Stimulated activated CD8-positive, alpha-beta memory T cell treated with anti-CD3 and anti-CD28 coated beads, Interleukin-4, amount 100 ng/mL, for 24 hours (primary cell): ENCODE measurements around the gene PODXL.
"Not testable (repeated sequence)": the region's sequence is repeated elsewhere in the genome, so short reads cannot be mapped to it uniquely, and the experiment has no call there.

Experiments
- DNase-seq: peaks from one replicate; pipeline ENCODE4 v3.0.0-alpha.2; 2020; ENCODE audit warnings: low read depth

PODXL gene

DNA sequence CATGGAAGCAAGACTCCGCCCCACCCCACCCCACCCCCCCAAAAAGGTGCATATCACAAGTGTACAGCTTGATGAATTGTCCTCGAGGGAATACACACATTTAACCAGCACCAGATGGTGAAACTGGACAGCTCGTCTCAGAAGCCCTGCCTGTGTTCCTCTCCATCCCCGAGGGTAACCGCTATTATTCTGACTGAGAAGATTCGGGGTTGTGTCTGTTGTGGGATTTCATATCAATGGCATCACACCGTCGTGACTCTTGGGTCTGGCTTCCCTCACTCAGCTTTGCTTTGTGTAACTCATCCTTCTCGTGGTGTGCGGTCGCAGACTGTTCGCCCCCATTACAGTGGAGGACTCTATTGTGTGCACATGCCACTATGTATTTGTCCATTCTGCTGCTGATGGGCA lies 18.9 kb downstream of the PODXL start:
- DNase-seq: no peak

DNA sequence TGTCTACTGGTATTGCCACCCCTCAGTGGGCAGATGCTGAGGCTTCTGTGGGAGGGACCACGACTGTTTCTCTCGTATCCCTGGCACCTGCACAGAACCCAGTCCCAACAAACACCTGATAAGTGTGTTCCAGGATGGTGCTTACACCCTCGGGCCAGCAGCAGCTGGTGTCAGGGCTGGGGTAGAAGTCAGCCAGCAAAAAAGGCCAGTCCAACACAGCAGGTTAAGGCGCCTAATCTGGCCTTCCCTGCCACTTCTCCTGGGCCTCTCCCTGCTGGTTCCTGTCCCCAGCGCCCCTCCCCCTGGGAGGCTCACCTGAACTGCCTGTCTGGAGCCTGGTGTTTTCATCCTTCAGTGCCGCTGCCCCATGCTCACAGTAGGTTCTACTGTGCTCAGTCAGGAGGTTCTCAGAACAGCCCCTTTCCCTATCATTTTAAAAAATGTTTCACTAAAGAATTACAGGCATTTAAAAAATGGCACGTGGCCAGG lies 20.0 kb downstream of the PODXL start:
- DNase-seq: no peak

DNA sequence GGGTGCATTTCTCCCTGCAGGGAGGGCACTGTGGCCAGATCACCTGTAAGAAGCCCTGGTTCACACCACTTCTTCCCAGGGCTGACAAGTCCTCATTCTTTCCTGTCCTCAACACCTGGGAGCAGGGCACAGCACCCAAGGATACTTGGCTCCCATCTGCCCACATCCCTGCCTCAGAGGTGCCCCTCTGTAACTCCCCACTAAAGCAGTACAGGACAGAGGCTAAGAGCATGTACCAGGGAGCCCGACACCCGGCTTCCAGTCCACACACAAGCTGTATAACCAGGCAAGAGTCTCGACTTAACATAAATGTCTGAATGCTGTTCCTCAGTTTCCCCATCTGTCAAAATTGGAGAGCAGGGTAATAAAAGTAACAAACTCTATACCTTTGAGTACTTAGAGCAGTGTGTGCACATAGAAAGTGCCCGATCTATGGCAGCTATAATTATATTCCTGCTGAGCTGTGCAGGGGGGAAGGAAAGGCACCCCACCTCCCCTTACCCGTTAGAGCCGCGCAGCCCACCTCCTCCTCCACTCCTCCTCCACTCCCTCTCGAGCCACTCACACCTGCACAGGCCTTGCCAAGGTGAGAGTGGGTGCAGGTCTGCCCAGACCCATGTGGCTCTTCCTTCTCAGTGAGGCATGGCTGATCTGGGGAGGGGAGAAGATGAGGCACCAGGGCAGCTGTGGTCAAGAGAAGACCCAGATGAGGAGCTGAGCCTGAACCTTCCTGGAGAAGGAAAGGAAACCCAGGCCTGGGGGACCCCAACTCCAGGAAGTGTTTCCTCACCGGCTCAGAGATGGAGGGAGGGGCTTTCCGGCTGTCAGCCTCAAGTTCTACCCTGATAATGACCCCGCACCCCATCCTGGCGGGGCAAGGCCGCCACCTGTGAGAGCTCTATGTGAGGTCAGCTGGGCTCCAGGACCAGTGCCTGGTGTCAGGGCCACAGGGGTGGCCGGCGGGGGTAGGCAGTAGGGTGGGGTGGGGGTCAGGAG lies 22.6 kb downstream of the PODXL start:
- no peak for DNase-seq

DNA sequence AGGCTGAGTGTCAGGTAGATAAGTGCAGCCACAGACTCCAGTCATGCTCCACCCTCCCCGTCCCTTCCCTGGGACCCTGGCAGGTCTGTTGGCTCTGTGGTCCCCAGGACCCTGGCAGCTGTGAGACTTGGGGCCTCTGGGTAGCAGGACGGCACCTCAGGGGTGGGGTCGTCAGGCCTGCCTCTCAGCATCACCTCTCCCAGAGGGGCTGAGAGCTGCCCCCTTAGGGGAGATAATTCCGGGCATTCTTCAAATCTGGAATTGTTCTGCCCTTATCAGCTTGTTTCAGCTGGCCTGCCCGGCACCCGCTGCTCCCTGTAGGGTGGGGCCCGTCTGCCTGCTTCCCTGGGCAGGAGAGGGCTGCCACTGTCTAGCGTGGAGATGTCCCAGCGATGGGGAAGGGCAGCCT lies 23.3 kb downstream of the PODXL start:
- DNase-seq: no peak

DNA sequence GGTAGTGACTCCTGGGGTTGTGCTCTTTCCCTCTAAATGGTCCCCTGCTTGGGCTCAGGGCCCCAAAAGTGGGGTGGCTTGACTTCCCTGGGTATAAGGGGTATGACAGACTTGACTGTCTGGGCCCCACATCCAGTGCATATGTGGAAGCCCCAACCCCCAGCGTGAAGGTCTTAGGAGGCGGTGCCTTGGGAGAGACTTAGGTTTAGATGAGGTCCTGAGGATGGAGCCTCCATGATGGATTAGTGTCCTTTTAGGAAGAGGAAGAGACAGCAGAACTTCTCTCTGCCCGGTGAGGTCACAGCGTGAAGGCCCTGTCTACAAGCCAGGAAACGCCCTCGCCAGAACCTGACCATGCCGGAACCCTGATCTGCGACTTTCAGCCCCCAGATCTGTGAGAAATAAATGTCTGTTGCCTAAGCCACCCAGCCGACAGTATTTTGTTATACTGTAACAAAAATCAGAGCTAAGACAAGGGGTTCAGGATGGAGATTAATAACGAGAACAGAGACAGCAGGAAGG lies 23.8 kb downstream of the PODXL start:
- DNase-seq: no peak

DNA sequence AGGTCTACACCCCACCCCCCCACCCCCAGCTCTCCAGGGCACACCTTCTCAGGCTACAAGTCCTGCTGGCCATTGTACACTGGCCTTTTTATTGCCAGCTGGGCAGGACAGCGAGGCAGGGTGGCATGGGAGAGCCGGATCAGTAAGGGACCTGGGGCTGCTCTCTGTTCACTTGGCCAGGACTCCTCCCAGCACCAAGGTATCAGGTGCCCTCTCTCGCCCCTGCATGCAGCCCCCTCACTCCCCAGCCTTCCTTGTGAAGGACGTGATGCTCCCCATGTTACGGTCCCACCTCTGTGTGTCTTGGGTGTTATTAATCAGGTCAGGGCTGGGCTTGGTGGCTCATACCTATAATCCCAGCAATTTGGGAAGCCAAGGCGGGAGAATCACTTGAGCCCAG lies 26.3 kb downstream of the PODXL start:
- no peak for DNase-seq

DNA sequence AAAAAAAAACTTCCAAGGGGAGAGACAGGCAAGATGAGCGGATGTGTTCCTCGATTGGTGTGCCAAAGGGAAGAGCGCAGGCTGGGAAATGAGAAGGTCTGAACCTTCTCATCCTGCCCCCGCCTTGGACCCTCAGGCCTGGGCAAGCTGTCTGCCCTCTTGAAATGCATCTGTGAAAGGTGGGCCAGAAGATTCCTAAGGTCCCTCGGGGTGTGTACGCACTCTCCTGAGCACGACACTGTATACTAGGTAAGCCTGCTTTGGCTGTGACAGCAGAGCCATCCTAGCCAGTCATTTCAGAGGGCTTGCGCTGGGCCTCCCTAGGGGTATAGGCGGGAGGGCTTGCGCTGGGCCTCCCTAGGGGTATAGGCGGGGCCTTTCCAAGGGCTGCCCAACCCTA lies 26.8 kb downstream of the PODXL start:
- DNase-seq: no peak

DNA sequence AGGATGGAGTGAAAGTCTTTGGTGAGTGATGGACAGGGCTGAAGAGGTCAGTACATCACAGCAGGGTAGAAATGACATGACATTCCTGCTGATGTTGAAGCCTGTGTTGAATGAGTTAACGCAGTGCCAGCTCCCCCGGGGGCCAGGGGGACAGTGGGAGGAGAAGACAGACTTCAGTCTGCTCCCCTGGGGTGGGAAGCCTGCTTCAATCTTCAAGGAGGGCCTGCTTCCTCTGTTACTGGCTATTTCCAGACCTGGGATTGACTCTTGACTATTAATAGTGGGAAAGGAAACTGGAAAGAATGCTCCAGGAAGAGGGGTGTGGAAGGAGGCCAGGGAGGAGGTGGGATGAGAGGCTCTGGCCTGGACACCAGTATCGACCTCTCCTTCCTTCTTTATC lies 27.2 kb downstream of the PODXL start:
- no peak for DNase-seq

DNA sequence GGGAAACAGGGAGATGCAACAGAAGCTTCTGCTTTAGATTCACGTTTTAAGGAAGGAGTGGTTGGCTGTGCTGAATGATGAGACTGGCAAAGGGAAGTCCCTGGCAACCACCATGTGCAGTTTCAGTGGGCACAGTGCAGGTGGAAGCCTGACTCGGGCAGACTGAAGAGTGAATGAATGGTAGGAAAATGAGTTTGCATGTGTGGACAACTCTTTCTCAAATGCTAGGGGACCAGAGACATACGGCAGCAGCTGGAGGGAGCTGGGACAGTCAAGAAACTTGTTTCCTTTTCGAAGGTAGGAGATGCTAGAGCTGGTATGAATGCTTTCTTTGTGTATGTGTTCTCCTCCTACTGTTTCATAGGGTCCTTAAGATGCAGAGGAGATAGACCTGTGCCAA lies 29.0 kb downstream of the PODXL start:
- DNase-seq: no peak

DNA sequence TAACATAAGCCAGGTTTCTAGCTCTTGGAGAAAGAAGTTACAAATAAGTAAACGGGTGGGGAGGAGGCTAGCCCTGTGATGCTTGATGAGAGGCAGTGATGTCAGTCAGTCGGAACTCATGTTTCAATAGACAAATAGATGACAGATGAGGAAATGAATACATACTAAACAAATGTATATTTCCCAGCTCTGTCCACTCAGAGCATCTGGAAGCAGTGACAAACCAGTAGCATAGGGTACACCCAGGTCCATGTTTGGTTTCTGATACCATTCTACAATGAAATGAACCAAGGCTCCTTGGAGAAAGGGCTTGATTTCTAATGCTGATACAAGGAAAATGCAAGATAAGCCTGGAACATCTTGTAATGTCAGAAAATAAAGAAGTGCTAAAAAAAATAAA lies 30.6 kb downstream of the PODXL start:
- no peak for DNase-seq

DNA sequence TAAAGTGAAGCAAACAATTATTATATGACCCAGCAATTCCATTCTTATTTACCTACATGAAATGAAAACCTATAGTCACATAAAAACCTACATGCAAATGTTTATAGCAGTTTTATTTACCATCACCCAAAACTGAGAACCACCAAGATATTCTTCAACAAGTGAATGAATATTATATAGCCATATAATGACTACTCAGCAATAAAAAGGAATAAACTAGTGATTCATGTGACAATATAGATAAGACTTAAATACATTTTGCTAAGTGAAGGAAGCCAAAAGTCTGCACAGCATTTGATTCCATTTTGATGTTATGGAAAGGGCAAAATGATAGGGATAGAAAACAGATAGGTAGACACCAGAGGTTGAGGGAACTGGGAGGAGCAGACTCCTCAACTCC lies 31.7 kb downstream of the PODXL start:
- DNase-seq: no peak

DNA sequence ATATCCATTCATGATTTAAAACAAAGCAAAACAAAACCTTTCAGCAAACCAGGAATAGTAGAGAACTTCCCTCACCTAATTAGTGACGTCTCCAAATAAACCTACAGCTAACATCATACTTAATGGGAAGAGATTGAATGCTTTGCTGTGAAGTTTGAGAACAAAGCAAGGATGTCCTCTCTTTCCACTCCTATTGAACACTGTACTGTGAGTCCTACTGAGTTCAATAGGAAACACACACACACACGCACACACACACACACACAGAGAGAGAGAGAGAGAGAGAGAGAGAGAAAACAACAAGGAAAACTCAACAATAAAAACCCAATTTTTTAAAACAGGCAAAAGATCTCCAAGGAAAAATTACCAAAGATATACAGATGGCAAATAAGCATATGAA lies 32.3 kb downstream of the PODXL start:
- DNase-seq: no peak

DNA sequence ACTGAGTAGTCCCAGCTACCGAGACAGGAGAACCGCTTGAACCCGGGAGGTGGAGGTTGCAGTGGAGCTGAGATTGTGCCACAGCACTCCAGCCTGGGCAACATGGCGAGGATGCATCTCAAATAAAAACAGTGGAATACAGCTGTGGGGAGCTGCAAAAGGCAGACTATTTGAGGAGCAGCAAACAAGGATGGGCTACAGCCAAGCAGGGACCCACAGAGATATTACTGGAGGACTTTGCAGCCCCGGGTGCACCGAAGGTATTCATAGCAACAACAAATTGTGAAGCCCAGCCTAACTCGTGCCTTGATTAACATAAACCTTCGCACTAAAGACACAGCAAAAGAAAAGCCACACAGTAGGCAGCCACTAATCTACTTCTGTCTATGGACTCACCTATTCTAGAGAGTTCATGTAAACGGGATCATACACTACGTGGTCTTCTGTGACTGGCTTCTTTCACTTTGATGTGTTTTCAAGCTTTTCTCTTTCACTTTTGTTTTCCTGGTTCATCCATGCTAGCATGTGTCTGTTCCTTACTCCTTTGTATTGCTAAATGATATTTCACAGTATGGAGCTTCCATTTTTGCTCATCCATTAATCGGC lies 34.0 kb downstream of the PODXL start:
- no peak for DNase-seq

DNA sequence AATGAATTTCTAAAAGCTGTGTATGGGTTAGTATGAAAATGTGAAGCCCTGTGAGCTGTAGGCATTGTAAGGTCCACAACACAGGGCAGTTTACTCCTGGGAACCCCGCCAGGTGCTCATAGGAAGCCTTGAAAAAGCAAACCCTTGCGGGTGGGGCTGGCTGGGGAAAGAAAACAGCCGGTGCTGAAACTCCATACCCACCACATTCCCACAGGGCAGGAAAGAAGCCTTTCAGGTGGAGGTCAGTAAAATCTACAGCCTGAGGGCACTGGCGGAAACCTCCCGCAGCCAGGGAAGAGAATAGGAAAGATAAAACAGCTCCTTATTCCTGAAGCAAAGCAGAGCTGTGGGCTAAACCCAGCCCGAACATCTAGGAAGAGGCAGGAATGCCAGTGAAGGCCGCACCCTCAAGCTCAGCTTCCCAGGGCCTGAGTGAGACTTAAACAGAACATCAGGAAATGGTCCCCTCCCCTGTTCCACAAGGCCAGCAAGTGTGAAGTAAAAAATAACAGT lies 34.7 kb downstream of the PODXL start:
- DNase-seq: no peak

DNA sequence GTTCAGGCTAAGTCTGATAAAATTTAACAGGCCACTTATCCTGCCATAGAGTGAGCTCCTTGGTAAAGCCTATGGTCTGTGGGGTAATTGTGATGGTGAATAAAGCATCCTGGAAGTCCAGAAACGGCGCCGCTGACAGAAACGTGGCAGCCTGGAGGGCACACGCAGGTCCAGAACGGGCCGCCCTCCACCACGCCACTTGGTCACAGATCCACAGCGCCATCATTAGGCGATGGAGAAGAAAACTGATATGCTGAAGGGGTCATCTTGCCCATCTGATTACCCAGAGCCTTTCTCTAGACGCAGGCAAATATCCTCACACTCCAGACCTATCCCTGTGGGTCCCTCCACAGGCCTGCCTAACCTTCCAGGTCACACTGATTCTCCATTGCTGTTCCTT lies 37.8 kb downstream of the PODXL start:
- DNase-seq: no peak

DNA sequence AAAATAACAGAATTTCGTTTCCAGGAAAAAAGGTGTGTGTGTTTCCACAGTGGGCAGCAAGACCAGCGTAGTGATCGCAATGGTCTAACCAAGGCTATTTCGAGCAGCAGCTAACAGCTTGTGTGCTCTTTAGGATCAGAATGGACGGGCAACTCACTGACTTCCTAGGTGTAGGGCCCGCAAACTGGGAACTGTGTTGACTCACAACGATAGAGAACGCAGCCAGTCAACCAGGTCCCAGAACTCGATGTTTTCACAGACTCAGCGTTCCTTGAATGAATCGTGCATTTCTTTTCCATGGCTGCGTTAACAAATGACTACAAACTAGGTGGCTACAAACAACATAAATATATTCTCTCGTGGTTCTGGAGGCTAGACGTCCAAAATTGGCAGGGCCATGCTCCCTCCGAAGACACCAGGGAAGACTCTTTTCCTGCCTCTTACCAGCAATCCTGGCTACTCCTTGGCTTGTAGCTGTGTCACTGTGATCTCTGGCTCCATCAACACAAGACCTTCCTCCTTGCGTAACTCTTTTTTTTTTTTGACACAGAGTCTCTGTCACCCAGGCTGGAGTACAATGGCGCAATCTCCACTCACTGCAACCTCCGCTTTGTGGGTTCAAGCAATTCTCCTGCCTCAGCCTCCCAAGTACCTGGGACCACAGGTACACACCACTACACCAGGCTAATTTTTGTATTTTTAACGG lies 39.1 kb downstream of the PODXL start:
- DNase-seq: no peak

DNA sequence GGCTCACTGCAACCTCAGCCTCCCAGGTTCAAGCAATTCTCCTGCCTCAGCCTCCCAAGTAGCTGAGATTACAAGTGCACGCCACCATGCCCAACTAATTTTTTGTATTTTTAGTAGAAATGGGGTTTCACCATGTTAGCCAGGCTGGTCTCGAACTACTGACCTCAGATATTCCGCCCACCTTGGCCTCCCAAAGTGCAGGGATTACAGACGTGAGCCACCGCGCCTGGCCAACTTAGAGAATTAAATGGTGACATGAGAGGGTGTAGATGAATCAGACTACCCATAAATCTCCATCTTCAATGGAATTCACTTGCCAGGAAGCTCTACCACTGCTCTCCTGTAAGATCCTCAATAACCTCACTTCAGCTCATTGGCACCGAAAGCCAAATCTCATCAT lies 41.0 kb downstream of the PODXL start:
- DNase-seq: not testable (repeated sequence)

DNA sequence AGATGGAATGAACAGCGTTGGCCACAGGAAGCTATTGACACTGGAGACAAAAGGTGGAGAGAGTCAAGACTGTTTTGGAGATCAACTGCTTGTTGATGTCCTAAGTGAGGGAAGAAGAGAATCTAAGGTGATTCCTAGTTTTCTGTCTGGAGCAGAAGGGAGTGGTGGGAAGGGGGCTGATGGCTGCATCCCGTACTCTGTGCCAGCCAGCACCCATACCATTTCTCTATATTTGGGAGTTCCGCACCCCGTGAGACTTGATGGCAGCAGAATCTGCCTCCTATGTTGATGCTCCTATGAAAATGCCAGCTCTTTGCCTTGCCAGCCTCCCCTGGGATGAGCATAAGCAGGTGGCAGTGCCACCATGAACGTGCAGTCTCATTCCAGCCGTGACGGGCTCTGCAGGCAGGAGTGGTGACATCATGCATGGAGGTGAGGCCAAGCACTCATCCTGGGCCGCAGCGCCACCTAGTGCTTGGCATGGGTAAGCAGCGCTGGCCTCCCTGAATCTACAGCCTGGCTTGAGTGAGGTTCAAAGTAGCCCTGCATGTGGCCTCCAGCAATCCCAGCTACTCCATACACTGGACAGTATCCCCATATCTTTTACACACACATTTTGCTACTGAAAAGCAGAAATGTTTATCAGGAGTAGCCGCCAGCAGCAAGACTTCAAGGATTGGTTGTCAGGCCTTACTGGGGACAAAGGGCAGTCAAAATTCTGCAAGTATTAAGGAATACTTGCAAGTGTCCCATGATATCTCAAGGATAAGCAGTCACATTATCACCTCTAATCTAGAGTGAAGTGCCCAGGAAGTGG lies 43.0 kb downstream of the PODXL start:
- peak; percentile 66 for DNase-seq

DNA sequence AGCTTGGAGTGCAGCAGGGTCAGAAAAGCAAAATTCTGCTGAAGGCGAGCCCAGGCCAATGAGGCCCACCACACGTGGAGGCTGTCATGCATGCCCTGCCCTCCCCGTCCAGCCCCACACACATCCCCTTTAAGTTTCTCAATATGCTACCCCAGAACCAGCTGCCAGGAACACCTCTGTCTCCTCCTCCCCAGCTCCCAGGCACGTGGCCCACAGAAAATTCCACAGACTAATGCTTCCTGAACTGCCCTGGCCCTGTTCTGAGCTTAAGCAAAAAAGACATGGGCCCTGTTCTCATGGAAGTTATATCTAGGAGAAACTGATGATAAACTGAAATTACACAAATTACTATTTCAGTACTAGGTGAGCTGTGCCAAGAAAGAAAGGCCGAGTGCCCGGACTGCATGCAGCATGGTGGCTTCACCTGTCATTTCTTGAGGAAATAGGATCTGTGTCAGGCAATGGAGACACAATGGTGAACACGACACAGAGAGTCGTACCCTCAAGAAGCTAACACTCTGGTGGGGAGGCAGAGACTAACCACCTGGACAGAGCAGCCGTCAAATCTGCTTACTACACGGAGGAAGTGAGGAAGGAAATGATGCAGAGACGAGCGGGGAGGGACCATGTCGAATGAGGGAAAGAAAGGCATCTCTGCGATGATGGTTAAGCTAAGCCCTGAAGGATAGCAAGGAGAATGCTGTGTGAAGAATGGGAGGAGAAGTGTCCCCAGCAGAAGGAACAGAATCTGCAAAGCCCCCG lies 44.5 kb downstream of the PODXL start:
- DNase-seq: no peak

DNA sequence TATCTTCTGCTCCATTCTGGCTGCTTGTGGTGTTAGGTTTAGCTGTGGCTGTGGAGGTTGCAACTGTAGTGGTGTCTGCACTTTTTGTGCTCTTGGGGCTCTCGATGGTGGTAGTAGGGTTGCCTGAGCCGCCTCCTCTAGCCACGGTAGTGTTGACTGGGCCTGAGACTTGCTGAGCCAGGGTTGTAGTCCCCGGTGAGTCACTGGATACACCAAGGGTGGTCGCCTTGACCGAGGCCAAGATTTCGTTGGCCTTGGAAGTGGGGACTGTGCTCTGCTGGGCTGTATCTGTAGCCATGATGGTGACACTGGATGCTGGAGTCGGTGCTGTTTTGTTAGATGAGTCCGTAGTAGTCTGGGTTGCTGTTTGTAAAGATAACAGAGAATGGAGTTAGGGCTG lies 45.4 kb downstream of the PODXL start:
- DNase-seq: no peak

DNA sequence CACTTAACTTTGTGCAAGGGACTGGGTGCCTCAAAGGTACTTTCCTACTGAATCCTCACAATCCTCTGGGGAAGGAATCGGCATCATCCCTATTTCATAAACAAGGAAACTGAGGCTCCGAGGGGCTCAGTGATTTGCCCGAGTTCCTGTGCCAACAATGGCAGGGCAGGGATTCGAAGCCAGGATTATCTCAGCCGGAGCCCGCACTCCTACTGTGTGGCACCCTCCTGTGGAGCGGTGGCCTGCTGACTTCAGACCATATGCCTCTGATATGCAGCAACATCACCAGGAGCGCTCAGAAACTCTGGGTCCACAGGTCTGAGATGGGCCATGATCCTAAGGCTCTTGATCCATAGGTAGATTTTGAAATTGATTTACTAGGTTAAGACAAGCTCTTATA lies 46.6 kb downstream of the PODXL start:
- no peak for DNase-seq
